ENCODE results near the gene TCERG1L.

TCERG1L gene

DNA sequence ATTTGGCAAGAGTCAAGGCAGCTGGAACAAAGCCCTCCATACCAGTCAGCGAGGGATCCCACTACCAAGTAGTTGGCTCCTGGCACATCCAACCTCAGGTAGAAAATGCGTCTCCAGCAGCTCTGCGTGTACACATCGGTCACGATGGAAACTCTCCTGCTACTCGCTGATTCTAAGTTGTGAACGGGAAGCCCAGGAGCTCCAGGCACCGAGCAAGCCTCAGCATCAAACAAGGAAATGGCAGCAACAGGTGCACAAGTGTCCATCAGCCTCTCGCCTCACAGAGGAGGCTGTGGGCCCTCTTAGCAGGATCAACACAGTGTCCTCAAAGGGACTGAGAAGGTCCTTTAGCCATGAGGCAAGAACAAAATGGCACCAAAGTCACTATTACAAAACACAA is 127.0 kb downstream of the TCERG1L start:
- TF ChIP-seq USF1 (IDR thresholded peaks at IDR 0.05) (no peak), CREB1 (IDR thresholded peaks at IDR 0.05; ENCODE audit: low read depth) (no peak)

GRCh38 chr10:131183546-131184045 is 127.9 kb downstream of the TCERG1L start:
- no peak for TF ChIP-seq EP300 (IDR thresholded peaks at IDR 0.05; ENCODE audit: borderline replicate concordance)
- TF ChIP-seq REST (IDR thresholded peaks at IDR 0.05; ENCODE audit: low read depth) = no peak
- TF ChIP-seq CEBPB (IDR thresholded peaks at IDR 0.05) = no peak
- TF ChIP-seq USF1 (IDR thresholded peaks at IDR 0.05) = no peak
- TF ChIP-seq TAF1 (IDR thresholded peaks at IDR 0.05; ENCODE audit: low read depth) = no peak
- TF ChIP-seq ZBTB7A (IDR thresholded peaks at IDR 0.05; ENCODE audit: low read depth) = no peak

GRCh38 chr10:131181456-131181855 is 130.1 kb downstream of the TCERG1L start:
- TF ChIP-seq NFIC (IDR thresholded peaks at IDR 0.05) = no peak
- no peak for TF ChIP-seq YY1 (IDR thresholded peaks at IDR 0.05; ENCODE audit: low read depth)
- no peak for TF ChIP-seq EP300 (IDR thresholded peaks at IDR 0.05; ENCODE audit: borderline replicate concordance)
- no peak for TF ChIP-seq RAD21 (IDR thresholded peaks at IDR 0.05; ENCODE audit: low read depth)
- TF ChIP-seq FOXM1 (IDR thresholded peaks at IDR 0.05; ENCODE audit: borderline replicate concordance, low read depth) = no peak

GRCh38 chr10:131180740-131181415 is 130.6 kb downstream of the TCERG1L start:
- no peak for TF ChIP-seq CEBPB (IDR thresholded peaks at IDR 0.05)

GRCh38 chr10:131180086-131180485 is 131.4 kb downstream of the TCERG1L start:
- TF ChIP-seq ZBTB7A (IDR thresholded peaks at IDR 0.05; ENCODE audit: low read depth) (no peak), FOXM1 (IDR thresholded peaks at IDR 0.05; ENCODE audit: borderline replicate concordance, low read depth) (no peak), NFIC (IDR thresholded peaks at IDR 0.05) (no peak), MAX (IDR thresholded peaks at IDR 0.05) (no peak), RAD21 (IDR thresholded peaks at IDR 0.05; ENCODE audit: low read depth) (no peak), CEBPB (IDR thresholded peaks at IDR 0.05) (no peak), USF1 (IDR thresholded peaks at IDR 0.05) (no peak), YY1 (IDR thresholded peaks at IDR 0.05; ENCODE audit: low read depth) (no peak), CREB1 (IDR thresholded peaks at IDR 0.05; ENCODE audit: low read depth) (no peak)

- TF ChIP-seq TAF1 (IDR thresholded peaks at IDR 0.05; ENCODE audit: low read depth) (no peak), MAX (IDR thresholded peaks at IDR 0.05) (no peak), FOXM1 (IDR thresholded peaks at IDR 0.05; ENCODE audit: borderline replicate concordance, low read depth) (no peak), NFIC (IDR thresholded peaks at IDR 0.05) (no peak), ZBTB7A (IDR thresholded peaks at IDR 0.05; ENCODE audit: low read depth) (no peak), TCF12 (IDR thresholded peaks at IDR 0.05; ENCODE audit: low read depth) (no peak), RAD21 (IDR thresholded peaks at IDR 0.05; ENCODE audit: low read depth) (no peak), EP300 (IDR thresholded peaks at IDR 0.05; ENCODE audit: borderline replicate concordance) (no peak), YY1 (IDR thresholded peaks at IDR 0.05; ENCODE audit: low read depth) (no peak), EGR1 (IDR thresholded peaks at IDR 0.05) (no peak), USF1 (IDR thresholded peaks at IDR 0.05) (no peak), CREB1 (IDR thresholded peaks at IDR 0.05; ENCODE audit: low read depth) (no peak), REST (IDR thresholded peaks at IDR 0.05; ENCODE audit: low read depth) (no peak), CEBPB (IDR thresholded peaks at IDR 0.05) (no peak), TEAD4 (IDR thresholded peaks at IDR 0.05) (no peak)
Observed at GRCh38 chr10:131179361-131179760, 132.2 kb downstream of the TCERG1L start.
